ENCODE measurements around the gene TEN1. TPM values are rescaled to one million over a fixed set of nuclear protein-coding genes. Genes with fewer than 3 reads are reported as not detected.

TEN1 gene
- total RNA-seq, 4 donors from 2014 or later, result 18.7 to 137 (median 20.7) TPM

DNA sequence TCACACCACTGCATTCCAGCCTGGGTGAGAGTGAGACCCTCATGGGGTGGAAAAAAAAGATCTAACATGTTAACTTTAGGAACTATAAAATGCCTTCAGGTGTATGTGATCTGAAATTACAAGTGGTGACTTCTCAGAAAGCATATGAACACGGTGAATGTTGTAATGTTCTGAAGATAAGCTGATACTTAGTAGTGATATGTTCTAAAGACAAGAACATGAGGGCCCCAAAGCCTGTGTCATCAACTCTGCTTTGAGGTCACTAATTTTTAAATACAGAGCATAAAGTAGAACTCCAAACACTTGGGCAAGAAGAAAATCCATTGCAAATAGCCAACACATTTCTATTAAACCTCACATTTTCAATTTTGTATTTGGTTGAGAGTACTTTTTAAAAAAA, 35.5 kb upstream of the TEN1 start:
- in situ Hi-C loops (cut with MboI; ENCODE audit: low pct_ligation_motif_present in 1 of 4, low pct_unique_long_range_greater_than_20kb in 1 of 4, low sequenced_read_pairs in 3 of 4), result no loop called here

DNA sequence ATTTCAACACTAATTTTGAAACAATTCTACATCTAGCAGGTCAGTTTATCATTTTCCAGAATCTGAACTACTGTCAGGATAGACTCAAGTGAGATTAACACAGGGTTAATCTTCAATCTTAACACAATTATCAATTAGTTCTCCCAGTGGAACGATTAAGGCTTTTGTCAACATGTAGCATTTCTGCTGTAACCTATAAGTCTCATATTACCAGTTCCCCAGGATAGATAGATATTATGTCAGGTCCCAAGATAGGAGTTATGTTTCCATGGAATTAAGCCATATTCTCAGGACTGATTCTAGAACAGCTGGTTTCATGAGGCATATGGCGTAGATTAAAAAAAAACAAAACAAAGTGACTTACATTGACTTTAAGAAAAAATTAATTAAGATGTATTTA, 33.8 kb upstream of the TEN1 start:
- Histone ChIP-seq H3K4me3 (no peak overlapping the region), H3K27ac (no peak overlapping the region), H3K9me3 (no peaks in the 10 kb centered on the region), H3K36me3 (peaks cover 0 to 49% (median 20%) of the 10 kb centered on the region in 4 donors), H3K4me1 (peaks cover 4 to 11% (median 9%) of the 10 kb centered on the region in 4 donors), H3K27me3 (no peaks in the 10 kb centered on the region)
- TF ChIP-seq POLR2AphosphoS5 (IDR thresholded peaks at IDR 0.05) (no peak), EP300 (IDR thresholded peaks at IDR 0.05; ENCODE audit: low read depth) (no peak), POLR2A (IDR thresholded peaks at IDR 0.05) (no peak)
- TF ChIP-seq, protein P1, sequence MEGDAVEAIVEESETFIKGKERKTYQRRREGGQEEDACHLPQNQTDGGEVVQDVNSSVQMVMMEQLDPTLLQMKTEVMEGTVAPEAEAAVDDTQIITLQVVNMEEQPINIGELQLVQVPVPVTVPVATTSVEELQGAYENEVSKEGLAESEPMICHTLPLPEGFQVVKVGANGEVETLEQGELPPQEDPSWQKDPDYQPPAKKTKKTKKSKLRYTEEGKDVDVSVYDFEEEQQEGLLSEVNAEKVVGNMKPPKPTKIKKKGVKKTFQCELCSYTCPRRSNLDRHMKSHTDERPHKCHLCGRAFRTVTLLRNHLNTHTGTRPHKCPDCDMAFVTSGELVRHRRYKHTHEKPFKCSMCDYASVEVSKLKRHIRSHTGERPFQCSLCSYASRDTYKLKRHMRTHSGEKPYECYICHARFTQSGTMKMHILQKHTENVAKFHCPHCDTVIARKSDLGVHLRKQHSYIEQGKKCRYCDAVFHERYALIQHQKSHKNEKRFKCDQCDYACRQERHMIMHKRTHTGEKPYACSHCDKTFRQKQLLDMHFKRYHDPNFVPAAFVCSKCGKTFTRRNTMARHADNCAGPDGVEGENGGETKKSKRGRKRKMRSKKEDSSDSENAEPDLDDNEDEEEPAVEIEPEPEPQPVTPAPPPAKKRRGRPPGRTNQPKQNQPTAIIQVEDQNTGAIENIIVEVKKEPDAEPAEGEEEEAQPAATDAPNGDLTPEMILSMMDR (IDR thresholded peaks at IDR 0.05), result no peak
- in situ Hi-C loops (cut with MboI; ENCODE audit: low pct_ligation_motif_present in 1 of 4, low pct_unique_long_range_greater_than_20kb in 1 of 4, low sequenced_read_pairs in 3 of 4) (no loop called here), intact Hi-C loops (cut with DNase I; ENCODE audit: low total_unique reads) (no loop called here)
- WGBS, 2 donors (ENCODE audit: low coverage in 1 of 2), result 79 to 83% methylated on average over 2 of the region's 2 CpGs
- no peak for DNase-seq

More for the DNA sequence above, 35.5 kb upstream of the TEN1 start:
- DNase-seq, result no peak
- peaks cover 0 to 32% (median 12%) of the 10 kb centered on the region in 4 donors for H3K36me3 ChIP-seq
- no peak overlapping the region for H3K27ac ChIP-seq
- H3K27me3 ChIP-seq, result no peaks in the 10 kb centered on the region
- no peak for TF ChIP-seq EP300 (IDR thresholded peaks at IDR 0.05; ENCODE audit: low read depth)
- TF ChIP-seq POLR2A (IDR thresholded peaks at IDR 0.05), result no peak
- TF ChIP-seq POLR2AphosphoS5 (IDR thresholded peaks at IDR 0.05), result no peak
- TF ChIP-seq, protein P1 (IDR thresholded peaks at IDR 0.05), result no peak
- WGBS, 2 donors (ENCODE audit: low coverage in 1 of 2), result 92 to 100% methylated on average over 1 of the region's 1 CpG
- peaks cover 5 to 13% (median 11%) of the 10 kb centered on the region in 4 donors for H3K4me1 ChIP-seq
- intact Hi-C loops (cut with DNase I; ENCODE audit: low total_unique reads), result no loop called here
- H3K4me3 ChIP-seq, result no peak overlapping the region
- no peaks in the 10 kb centered on the region for H3K9me3 ChIP-seq

DNA sequence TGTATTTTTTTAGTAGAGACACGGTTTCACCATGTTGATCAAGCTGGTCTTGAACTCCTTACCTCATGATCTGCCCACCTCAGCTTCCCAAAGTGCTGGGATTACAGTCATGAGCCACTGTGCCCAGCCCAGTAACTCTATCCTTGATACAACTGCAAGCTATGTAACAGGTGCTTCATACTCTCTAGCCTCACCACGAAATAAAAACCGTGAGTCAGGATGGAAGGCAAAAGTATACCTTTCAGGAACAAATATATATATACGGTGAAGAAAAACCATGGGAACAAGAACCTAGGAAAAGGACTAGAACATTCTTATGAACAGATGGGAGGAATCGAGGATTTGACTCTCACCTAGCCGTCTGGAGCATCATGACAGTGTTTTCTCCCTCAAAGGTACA, 28.6 kb upstream of the TEN1 start:
- WGBS, 2 donors (ENCODE audit: low coverage in 1 of 2), result 86 to 96% methylated on average over 4 to 6 of the region's 6 CpGs
- TF ChIP-seq, protein P1 (IDR thresholded peaks at IDR 0.05), result no peak
- no peak for TF ChIP-seq POLR2A (IDR thresholded peaks at IDR 0.05)

DNA sequence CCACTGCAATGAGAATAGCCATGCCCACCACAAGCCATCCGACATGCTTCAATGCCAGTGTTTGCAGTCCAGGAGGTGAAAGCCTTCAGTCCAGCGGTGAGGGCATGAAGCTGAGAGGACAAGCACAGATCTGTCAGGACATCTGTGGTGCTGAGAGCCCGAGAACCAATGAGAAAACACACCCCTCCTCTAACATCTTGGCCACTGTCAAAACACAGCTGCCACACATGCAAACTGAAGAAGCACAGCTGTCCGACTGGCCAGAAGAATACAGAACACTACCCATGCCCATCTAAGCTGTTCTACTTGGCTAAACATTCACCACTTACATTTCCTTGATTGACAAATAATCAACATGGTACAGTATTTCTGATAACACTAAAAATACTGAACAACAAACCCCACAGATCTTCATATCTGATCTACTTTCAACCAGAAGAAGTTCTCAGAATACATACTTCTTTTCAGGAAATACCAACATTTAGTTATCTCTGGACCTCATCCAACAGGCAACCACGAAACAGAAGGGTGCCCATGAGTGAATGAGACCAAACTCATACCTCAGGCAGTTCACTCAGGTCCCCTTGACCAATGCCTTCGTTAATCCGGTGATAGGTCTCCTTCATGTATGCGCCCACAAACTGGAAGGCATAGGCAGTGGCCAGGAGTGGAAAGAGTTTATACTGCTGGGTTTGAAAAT, 28.0 kb upstream of the TEN1 start:
- H3K27ac ChIP-seq, result no peak overlapping the region
- no peaks in the 10 kb centered on the region for H3K9me3 ChIP-seq
- TF ChIP-seq, protein P1 (IDR thresholded peaks at IDR 0.05), result no peak
- no peak for TF ChIP-seq EP300 (IDR thresholded peaks at IDR 0.05; ENCODE audit: low read depth)
- no peak for TF ChIP-seq POLR2A (IDR thresholded peaks at IDR 0.05)
- no peak for TF ChIP-seq POLR2AphosphoS5 (IDR thresholded peaks at IDR 0.05)
- WGBS, 2 donors (ENCODE audit: low coverage in 1 of 2), result 77 to 78% methylated on average over 4 to 8 of the region's 8 CpGs
- in situ Hi-C loops (cut with MboI; ENCODE audit: low pct_ligation_motif_present in 1 of 4, low pct_unique_long_range_greater_than_20kb in 1 of 4, low sequenced_read_pairs in 3 of 4), result no loop called here
- H3K27me3 ChIP-seq, result no peaks in the 10 kb centered on the region
- no peaks in the 10 kb centered on the region for H3K4me1 ChIP-seq
- peaks cover 0 to 86% (median 46%) of the 10 kb centered on the region in 4 donors for H3K36me3 ChIP-seq
- intact Hi-C loops (cut with DNase I; ENCODE audit: low total_unique reads), result no loop called here
- no peak overlapping the region for H3K4me3 ChIP-seq
- DNase-seq, result no peak

More for the DNA sequence above, 28.6 kb upstream of the TEN1 start:
- no peak overlapping the region for H3K27ac ChIP-seq
- H3K4me3 ChIP-seq, result no peak overlapping the region
- H3K36me3 ChIP-seq, result peaks cover 0 to 85% (median 46%) of the 10 kb centered on the region in 4 donors
- DNase-seq, result no peak
- no peaks in the 10 kb centered on the region for H3K27me3 ChIP-seq
- intact Hi-C loops (cut with DNase I; ENCODE audit: low total_unique reads) (no loop called here), in situ Hi-C loops (cut with MboI; ENCODE audit: low pct_ligation_motif_present in 1 of 4, low pct_unique_long_range_greater_than_20kb in 1 of 4, low sequenced_read_pairs in 3 of 4) (no loop called here)
- H3K4me1 ChIP-seq, result no peaks in the 10 kb centered on the region
- H3K9me3 ChIP-seq, result no peaks in the 10 kb centered on the region
